PC-3 (cell line): ENCODE measurements around the gene SCYL1. TPM values are rescaled to one million over a fixed set of nuclear protein-coding genes. Genes with fewer than 3 reads are reported as not detected.

Experiments
- ATAC-seq: fragments of 200-7000 bp; cut with Tn5 transposase; 2 replicates; pipeline ENCODE4 v1.9.1; 2020; ENCODE audit warnings: mild to moderate bottlenecking, moderate library complexity
- BruUV-seq: library from RNA; stranded (reverse); fragments of 400-500 nt; replicated peaks from 2 replicates; lab custom pipeline; 2021; lab: Mats Ljungman, UMichigan
- CTCF ChIA-PET: fragments of 300-600 bp; sonication (Branson Sonifier 250); formaldehyde crosslinking; loops from one replicate; lab custom pipeline; 2022; ENCODE audit warnings: antibody characterized with exemption; lab: Charles Lee
- POLR2A ChIA-PET: fragments of 300-600 bp; sonication (Branson Sonifier 250); formaldehyde crosslinking; loops from one replicate; lab custom pipeline; 2022; ENCODE audit warnings: antibody characterized with exemption; ENCODE audit not compliant: unreplicated experiment; lab: Charles Lee
- DNase-seq: peaks from one replicate; pipeline ENCODE4 v3.0.0-alpha.2; 2015
- H2AFZ ChIP-seq: fragments of 300-600 bp; sonication (generic); 2 replicates; pipeline ENCODE4 v1.6.0; 2016; ENCODE audit warnings: antibody characterized with exemption, low read length
- H3F3A ChIP-seq: fragments of 300-600 bp; sonication (generic); one replicate; pipeline ENCODE4 v1.6.0; 2017; ENCODE audit warnings: antibody characterized with exemption, low read length, control low read depth, mild to moderate bottlenecking; ENCODE audit not compliant: unreplicated experiment
- H3K27ac ChIP-seq: fragments of 300-600 bp; sonication (generic); 2 replicates; pipeline ENCODE4 v1.5.1; 2016; ENCODE audit warnings: mild to moderate bottlenecking, low read length
- H3K27me3 ChIP-seq: fragments of 300-600 bp; sonication (generic); 2 replicates; pipeline ENCODE4 v1.6.1; 2016; ENCODE audit warnings: low read length, mixed read lengths
- H3K36me3 ChIP-seq: fragments of 300-600 bp; sonication (generic); 2 replicates; pipeline ENCODE4 v1.6.1; 2016; ENCODE audit warnings: low read depth, mixed run types, low read length, mixed read lengths
- H3K4me1 ChIP-seq: fragments of 300-600 bp; sonication (generic); 2 replicates; pipeline ENCODE4 v1.5.1; 2016; ENCODE audit warnings: low read length; ENCODE audit not compliant: insufficient read depth
- H3K4me2 ChIP-seq: fragments of 300-600 bp; sonication (generic); 2 replicates; pipeline ENCODE4 v1.6.0; 2016; ENCODE audit warnings: low read length
- H3K4me3 ChIP-seq: fragments of 300-600 bp; sonication (generic); 2 replicates; pipeline ENCODE4 v1.5.1; 2016; ENCODE audit warnings: mild to moderate bottlenecking, low read length, mixed read lengths
- H3K79me2 ChIP-seq: fragments of 300-600 bp; sonication (generic); 2 replicates; pipeline ENCODE4 v1.6.1; 2017; ENCODE audit warnings: low read length, mixed read lengths
- H3K9ac ChIP-seq: fragments of 300-600 bp; sonication (generic); 2 replicates; pipeline ENCODE4 v1.6.0; 2016; ENCODE audit warnings: mild to moderate bottlenecking, low read length
- H3K9me2 ChIP-seq: fragments of 300-600 bp; sonication (generic); replicated peaks from 2 replicates; pipeline ENCODE4 v1.6.1; 2016; ENCODE audit warnings: mixed run types, low read length, mixed read lengths
- H3K9me3 ChIP-seq: fragments of 300-600 bp; sonication (generic); 2 replicates; pipeline ENCODE4 v1.6.1; 2016; ENCODE audit warnings: low read length, mixed read lengths
- H4K20me1 ChIP-seq: fragments of 300-600 bp; sonication (generic); 2 replicates; pipeline ENCODE4 v1.6.1; 2016; ENCODE audit warnings: low read length, mixed read lengths
- CTCF ChIP-seq: fragments of 300-600 bp; sonication (generic); conservative IDR thresholded peaks from 2 replicates; pipeline ENCODE4 v1.5.1; 2017; ENCODE audit warnings: antibody characterized with exemption, low read depth, mild to moderate bottlenecking, low read length
- EZH2 ChIP-seq: fragments of 300-600 bp; sonication (generic); IDR thresholded peaks from one replicate; pipeline ENCODE4 v1.6.1; 2017; ENCODE audit warnings: antibody characterized with exemption, mild to moderate bottlenecking, low read length; ENCODE audit not compliant: unreplicated experiment
- EZH2phosphoT487 ChIP-seq: fragments of 300-600 bp; sonication (generic); IDR thresholded peaks from 2 replicates; pipeline ENCODE4 v1.6.1; 2018; ENCODE audit warnings: mild to moderate bottlenecking, antibody characterized with exemption, low read length, borderline replicate concordance
- intact Hi-C: fragments of 100-400 bp; cut with micrococcal nuclease; formaldehyde crosslinking; loops from 2 replicates; pipeline ENCODE4 v1.9.0; 2023
- total RNA-seq: library from RNA; depleted of rRNA; stranded (reverse); fragments of >200 nt; gene quantifications from 2 replicates; pipeline ENCODE4 v1.2.3, GENCODE V29; 2014

The SCYL1 gene
- total RNA-seq, 1 experiment from 2014 or later: 201 TPM

GRCh38 chr11:65569973-65570918 is 45.4 kb downstream of the SCYL1 start, which contains the start of gene ZNRD2:
Gene ZNRD2, plus strand, starts transcription at chr11:65570477. Its CDS starts 15 bp downstream, at chr11:65570492.
- Histone ChIP-seq H3K27ac (peak within 1 kb of the TSS; percentile 86), H4K20me1 (no peaks in the 10 kb centered on the region), H3K4me3 (peak within 1 kb of the TSS; percentile 97), H3K9me2 (no peaks in the 10 kb centered on the region), H2AFZ (peak within 1 kb of the TSS; percentile 80), H3K27me3 (no peaks in the 10 kb centered on the region), H3F3A (peaks cover 4% of the 10 kb centered on the region), H3K79me2 (peaks cover 50% of the 10 kb centered on the region), H3K9ac (peak within 1 kb of the TSS; percentile 93), H3K4me2 (peak within 1 kb of the TSS; percentile 93), H3K4me1 (peaks cover 55% of the 10 kb centered on the region), H3K9me3 (no peaks in the 10 kb centered on the region), H3K36me3 (no peaks in the 10 kb centered on the region)
- ChIA-PET CTCF (interaction anchor here (0.6 to 3.2 kb wide), 6 partner anchors 11 to 721 kb away, joined by 3 to 25 read pairs (median 5); partner anchors contain the start of gene TMEM151A), POLR2A (interaction anchor here (0.5 to 1.1 kb wide), 7 partner anchors 11 to 149 kb away, joined by 3 to 10 read pairs (median 4); no protein-coding TSS in a partner anchor)
- ATAC-seq (peak; percentile 67), DNase-seq (peak; percentile 99)
- TF ChIP-seq EZH2phosphoT487: no peak
- TF ChIP-seq CTCF: peak; percentile 78
- intact Hi-C loops: loop anchor here (1.0 to 2.0 kb wide), 3 partner anchors 10 to 30 kb away; no protein-coding TSS in a partner anchor
- BruUV-seq: no TSS peak

GRCh38 chr11:65571420-65571819 is 46.5 kb downstream of the SCYL1 start:
- no peaks in the 10 kb centered on the region for H3K9me2 ChIP-seq
- no peaks in the 10 kb centered on the region for H3K9me3 ChIP-seq
- TF ChIP-seq CTCF (no peak), EZH2phosphoT487 (no peak), EZH2 (no peak)
- H3F3A ChIP-seq: peaks cover 4% of the 10 kb centered on the region
- H2AFZ ChIP-seq: no peak overlapping the region
- H4K20me1 ChIP-seq: no peaks in the 10 kb centered on the region
- H3K4me2 ChIP-seq: peak overlapping the region; percentile 93
- intact Hi-C loops: loop anchor here (2.0 kb wide), 1 partner anchor 17 kb away; no protein-coding TSS in a partner anchor
- POLR2A ChIA-PET: no interaction called here
- no TSS peak for BruUV-seq
- H3K4me3 ChIP-seq: peak overlapping the region; percentile 97
- DNase-seq (no peak), ATAC-seq (no peak)
- no peaks in the 10 kb centered on the region for H3K27me3 ChIP-seq
- no peak overlapping the region for H3K27ac ChIP-seq
- H3K36me3 ChIP-seq: no peaks in the 10 kb centered on the region
- peaks cover 50% of the 10 kb centered on the region for H3K4me1 ChIP-seq
- CTCF ChIA-PET: interaction anchor here (0.8 to 3.2 kb wide), 2 partner anchors 25 to 30 kb away, joined by 11 to 25 read pairs; no protein-coding TSS in a partner anchor
- H3K79me2 ChIP-seq: peaks cover 54% of the 10 kb centered on the region
- H3K9ac ChIP-seq: peak overlapping the region; percentile 93; the same call in 1 of the 2 replicates
